H9 (cell line): Measurements from ENCODE around the gene ZDHHC17. TPM values are rescaled to one million over a fixed set of nuclear protein-coding genes. Genes with fewer than 3 reads are reported as not detected.
"Not testable (repeated sequence)": the region's sequence is repeated elsewhere in the genome, so short reads cannot be mapped to it uniquely, and the experiment has no call there.

Experiments
- DNase-seq: peaks from one replicate; pipeline ENCODE4 v3.0.0-alpha.2; 2017
- H2AFZ ChIP-seq: one replicate; pipeline ENCODE4 v1.6.1; 2013; ENCODE audit warnings: mild to moderate bottlenecking, low read length, control low read depth, moderate library complexity
- H2AK5ac ChIP-seq: 2 replicates; pipeline ENCODE4 v1.6.1; 2013; ENCODE audit warnings: low read length, control low read depth, mixed read lengths; ENCODE audit not compliant: insufficient read length
- H2BK120ac ChIP-seq: one replicate; pipeline ENCODE4 v1.6.1; 2013; ENCODE audit warnings: low read depth, mild to moderate bottlenecking, low read length, control low read depth, inconsistent platforms; ENCODE audit not compliant: poor library complexity, severe bottlenecking
- H2BK12ac ChIP-seq: 2 replicates; pipeline ENCODE4 v1.6.1; 2013; ENCODE audit warnings: low read length, control low read depth, mixed read lengths, low read depth; ENCODE audit not compliant: insufficient read length
- H2BK15ac ChIP-seq: 2 replicates; pipeline ENCODE4 v1.6.1; 2013; ENCODE audit warnings: low read depth, low read length, control low read depth
- H2BK20ac ChIP-seq: one replicate; pipeline ENCODE4 v1.6.1; 2013; ENCODE audit warnings: low read depth, mild to moderate bottlenecking, low read length, control low read depth, inconsistent platforms; ENCODE audit not compliant: poor library complexity, severe bottlenecking
- H2BK5ac ChIP-seq: 2 replicates; pipeline ENCODE4 v1.6.1; 2013; ENCODE audit warnings: low read length, control low read depth, mixed read lengths; ENCODE audit not compliant: insufficient read length
- H3K14ac ChIP-seq: 2 replicates; pipeline ENCODE4 v1.6.1; 2013; ENCODE audit warnings: low read length, control low read depth; ENCODE audit not compliant: insufficient read depth
- H3K18ac ChIP-seq: 2 replicates; pipeline ENCODE4 v1.6.1; 2013; ENCODE audit warnings: low read depth, mild to moderate bottlenecking, mixed read lengths, low read length, control low read depth; ENCODE audit not compliant: insufficient read length
- H3K23ac ChIP-seq: 2 replicates; pipeline ENCODE4 v1.6.1; 2013; ENCODE audit warnings: low read length, control low read depth, mixed read lengths, low read depth; ENCODE audit not compliant: insufficient read length
- H3K23me2 ChIP-seq: 2 replicates; pipeline ENCODE4 v1.6.1; 2013; ENCODE audit warnings: low read depth, mild to moderate bottlenecking, mixed read lengths, low read length, control low read depth; ENCODE audit not compliant: insufficient read length, poor library complexity, severe bottlenecking
- H3K27ac ChIP-seq: 2 replicates; pipeline ENCODE4 v1.5.1; 2013; ENCODE audit warnings: low read length, control low read depth, mixed read lengths, low read depth; ENCODE audit not compliant: insufficient read length
- H3K27me3 ChIP-seq: 2 replicates; pipeline ENCODE4 v1.6.1; 2013; ENCODE audit warnings: low read length, control low read depth, inconsistent platforms; ENCODE audit not compliant: insufficient read depth
- H3K4ac ChIP-seq: 2 replicates; pipeline ENCODE4 v1.6.1; 2013; ENCODE audit warnings: low read depth, mild to moderate bottlenecking, control low read depth, inconsistent platforms, low read length, moderate library complexity
- H3K4me1 ChIP-seq: 2 replicates; pipeline ENCODE4 v1.6.1; 2013; ENCODE audit warnings: low read length, control low read depth, inconsistent platforms; ENCODE audit not compliant: insufficient read depth
- H3K4me2 ChIP-seq: 2 replicates; pipeline ENCODE4 v1.6.1; 2013; ENCODE audit warnings: low read length, control low read depth, mixed read lengths; ENCODE audit not compliant: insufficient read length, insufficient read depth
- H3K56ac ChIP-seq: 2 replicates; pipeline ENCODE4 v1.6.1; 2013; ENCODE audit warnings: low read depth, mild to moderate bottlenecking, mixed read lengths, low read length, control low read depth; ENCODE audit not compliant: insufficient read length
- H3K79me1 ChIP-seq: 2 replicates; pipeline ENCODE4 v1.6.1; 2013; ENCODE audit warnings: low read depth, mild to moderate bottlenecking, moderate library complexity, low read length, control low read depth, inconsistent platforms; ENCODE audit not compliant: insufficient read depth, poor library complexity, severe bottlenecking
- H3K79me2 ChIP-seq: 2 replicates; pipeline ENCODE4 v1.6.1; 2013; ENCODE audit warnings: low read length, control low read depth, inconsistent platforms; ENCODE audit not compliant: insufficient read depth
- H3K9ac ChIP-seq: 2 replicates; pipeline ENCODE4 v1.6.1; 2013; ENCODE audit warnings: low read length, control low read depth, mixed read lengths; ENCODE audit not compliant: insufficient read length; ENCODE audit errors: extremely low read depth
- H3K9me3 ChIP-seq: one replicate; pipeline ENCODE4 v1.6.1; 2013; ENCODE audit warnings: low read depth, low read length, inconsistent platforms; ENCODE audit not compliant: control insufficient read depth
- H3T11ph ChIP-seq: one replicate; pipeline ENCODE4 v1.6.1; 2013; ENCODE audit warnings: mild to moderate bottlenecking, low read length, control low read depth, inconsistent platforms
- H4K20me1 ChIP-seq: one replicate; pipeline ENCODE4 v1.6.1; 2013; ENCODE audit not compliant: control insufficient read depth, insufficient read length, insufficient read depth
- H4K5ac ChIP-seq: 2 replicates; pipeline ENCODE4 v1.6.1; 2013; ENCODE audit warnings: low read depth, mild to moderate bottlenecking, mixed read lengths, low read length, control low read depth; ENCODE audit not compliant: insufficient read length
- H4K8ac ChIP-seq: replicated peaks from 2 replicates; pipeline ENCODE4 v1.6.1; 2013; ENCODE audit warnings: low read length, control low read depth, mixed read lengths, low read depth; ENCODE audit not compliant: insufficient read length
- H4K91ac ChIP-seq: 2 replicates; pipeline ENCODE4 v1.6.1; 2013; ENCODE audit warnings: low read depth, mild to moderate bottlenecking, moderate library complexity, mixed read lengths, low read length, control low read depth; ENCODE audit not compliant: insufficient read length
- H3K27ac Mint-ChIP-seq, 3 experiments: 2 replicates in 2 of 3; 3 replicates in 1 of 3; pipeline ENCODE4 v1.8.0; 2020 to 2021; ENCODE audit warnings: mixed read lengths in 3 of 3, mild to moderate bottlenecking in 1 of 3, moderate library complexity in 1 of 3
- H3K27me3 Mint-ChIP-seq: 2 replicates; pipeline ENCODE4 v1.8.0; 2021; ENCODE audit warnings: low read depth, mild to moderate bottlenecking, moderate library complexity, mixed read lengths
- H3K36me3 Mint-ChIP-seq, 3 experiments: 2 replicates in 2 of 3; 3 replicates in 1 of 3; pipeline ENCODE4 v1.8.0; 2020 to 2021; ENCODE audit warnings: low read depth in 3 of 3, mixed read lengths in 3 of 3; ENCODE audit not compliant: insufficient read depth in 1 of 3
- H3K4me1 Mint-ChIP-seq, 2 experiments: 2 replicates each; pipeline ENCODE4 v1.8.0; 2020; ENCODE audit warnings: mixed read lengths in 2 of 2
- H3K4me3 Mint-ChIP-seq, 2 experiments: 2 replicates in 1 of 2; 3 replicates in 1 of 2; pipeline ENCODE4 v1.8.0; 2020 to 2021; ENCODE audit warnings: mild to moderate bottlenecking in 2 of 2, mixed read lengths in 2 of 2, moderate library complexity in 1 of 2
- H3K9me3 Mint-ChIP-seq, 2 experiments: 2 replicates in 1 of 2; 3 replicates in 1 of 2; pipeline ENCODE4 v1.8.0; 2020; ENCODE audit warnings: mild to moderate bottlenecking in 2 of 2, mixed read lengths in 2 of 2, moderate library complexity in 1 of 2
- WGBS: extraction: QIAGEN DNeasy Blood & Tissue Kit; methylation state at CpG from one replicate; pipeline ENCODE4 v1.1.7; 2013; ENCODE audit warnings: missing lambda C conversion rate, low lambda C conversion rate, mixed read lengths; ENCODE audit not compliant: insufficient read length; ENCODE audit errors: extremely low coverage; 5-methylcytosine and 5-hydroxymethylcytosine counted together
- total RNA-seq: library from RNA; stranded (reverse); gene quantifications from 2 replicates; pipeline ENCODE4 v1.2.1, GENCODE V29; 2021

The ZDHHC17 gene
- total RNA-seq, 1 experiment from 2014 or later, result 32.6 TPM

GRCh38 chr12:76737689-76738088 is 26.2 kb upstream of the ZDHHC17 start:
- not testable (repeated sequence) for H3K4ac ChIP-seq, H3K9ac ChIP-seq, H2AK5ac ChIP-seq, H2BK5ac ChIP-seq, H3K79me1 ChIP-seq, H4K8ac ChIP-seq, H4K20me1 ChIP-seq, DNase-seq, H2BK20ac ChIP-seq, H3K18ac ChIP-seq, H3K23me2 ChIP-seq, H3K14ac ChIP-seq, H3K79me2 ChIP-seq, H3K56ac ChIP-seq, H3K27ac Mint-ChIP-seq, H3K27me3 Mint-ChIP-seq, H2BK120ac ChIP-seq, H2BK15ac ChIP-seq, H3K4me3 Mint-ChIP-seq, H3K9me3 ChIP-seq, H2BK12ac ChIP-seq, H3K23ac ChIP-seq, H3T11ph ChIP-seq, H3K27me3 ChIP-seq, H3K27ac ChIP-seq, H2AFZ ChIP-seq, H3K4me2 ChIP-seq, H4K91ac ChIP-seq, H3K4me1 ChIP-seq, H4K5ac ChIP-seq
- Mint-ChIP-seq H3K4me1 (peaks cover 10 to 16% of the 10 kb centered on the region in 2 experiments; a peak in 3 of 4 replicates), H3K36me3 (peaks cover 39 to 73% (median 46%) of the 10 kb centered on the region in 3 experiments), H3K9me3 (peaks cover 59 to 61% of the 10 kb centered on the region in 2 experiments)
- WGBS, result no CpG with 5 or more reads among the region's 2 CpGs
